Smooth muscle cell (in vitro differentiated cells): ENCODE data around the gene ARCN1. TPM values are rescaled to one million over a fixed set of nuclear protein-coding genes. Genes with fewer than 3 reads are reported as not detected.

Source experiments
- DNase-seq: peaks from one replicate; lab custom pipeline; 2025; ENCODE audit not compliant: unreplicated experiment; lab: John Stamatoyannopoulos, UW
- H2AFZ ChIP-seq: fragments of 200-600 bp; sonication (generic); 2 replicates; pipeline ENCODE4 v1.6.0; 2016; ENCODE audit warnings: antibody characterized with exemption, low read depth, mild to moderate bottlenecking
- H3F3A ChIP-seq: fragments of 200-600 bp; sonication (generic); 2 replicates; pipeline ENCODE4 v1.6.0; 2017; ENCODE audit warnings: antibody characterized with exemption, low read depth
- H3K27ac ChIP-seq: fragments of 200-600 bp; sonication (generic); 2 replicates; pipeline ENCODE4 v1.5.1; 2016; ENCODE audit warnings: low read depth, mild to moderate bottlenecking
- H3K27me3 ChIP-seq: fragments of 200-600 bp; sonication (generic); 2 replicates; pipeline ENCODE4 v1.6.1; 2016; ENCODE audit warnings: low read depth, mild to moderate bottlenecking
- H3K36me3 ChIP-seq: fragments of 200-600 bp; sonication (generic); 2 replicates; pipeline ENCODE4 v1.5.1; 2016; ENCODE audit warnings: low read depth
- H3K4me1 ChIP-seq: fragments of 200-600 bp; sonication (generic); 2 replicates; pipeline ENCODE4 v1.5.1; 2016; ENCODE audit warnings: low read depth
- H3K4me2 ChIP-seq: fragments of 200-600 bp; sonication (generic); 2 replicates; pipeline ENCODE4 v1.6.0; 2016; ENCODE audit warnings: mild to moderate bottlenecking
- H3K4me3 ChIP-seq: fragments of 200-600 bp; sonication (generic); 2 replicates; pipeline ENCODE4 v1.5.1; 2016; ENCODE audit warnings: mild to moderate bottlenecking
- H3K79me2 ChIP-seq: fragments of 200-600 bp; sonication (generic); 2 replicates; pipeline ENCODE4 v1.6.0; 2016; ENCODE audit warnings: low read depth, mild to moderate bottlenecking
- H3K9ac ChIP-seq: fragments of 200-600 bp; sonication (generic); 2 replicates; pipeline ENCODE4 v1.6.0; 2016; ENCODE audit warnings: low read depth
- H3K9me3 ChIP-seq: fragments of 200-600 bp; sonication (generic); replicated peaks from 2 replicates; pipeline ENCODE4 v1.5.1; 2016; ENCODE audit warnings: low read depth
- H4K20me1 ChIP-seq: fragments of 200-600 bp; sonication (generic); 2 replicates; pipeline ENCODE4 v1.6.0; 2016; ENCODE audit warnings: low read depth
- WGBS: methylation state at CpG from one replicate; pipeline ENCODE4 v1.1.7; 2016; ENCODE audit warnings: low lambda C conversion rate; 5-methylcytosine and 5-hydroxymethylcytosine counted together
- microRNA-seq: library from miRNA; unstranded; fragments of <30 nt; microRNA quantifications from one replicate; pipeline ENCODE4, GENCODE V29; 2016; ENCODE audit warnings: borderline number of aligned reads
- polyA plus RNA-seq: library from polyadenylated mRNA; unstranded; fragments of >200 nt; fragmentation: Nextera tagmentation; extraction: Ambion mirVana; gene quantifications from 2 replicates; pipeline ENCODE4 v1.2.1, GENCODE V29; 2016
- small RNA-seq: library from RNA; depleted of rRNA; stranded (forward); fragments of <200 nt; gene quantifications from one replicate; pipeline ENCODE3, GENCODE V24; 2014
- total RNA-seq: library from RNA; depleted of rRNA; stranded (reverse); fragments of >200 nt; gene quantifications from 2 replicates; pipeline ENCODE4 v1.2.3, GENCODE V29; 2014
- TF ChIP-seq, protein P1 (sequence below): fragments of 200-600 bp; sonication (generic); IDR thresholded peaks from 2 replicates; pipeline ENCODE4 v1.5.1; 2017; ENCODE audit warnings: borderline replicate concordance, mild to moderate bottlenecking, antibody characterized with exemption; ENCODE audit not compliant: insufficient read depth, poor library complexity, severe bottlenecking

Gene ARCN1
- total and polyA plus RNA-seq, 2 experiments from 2014 or later, result 285 to 314 TPM

DNA sequence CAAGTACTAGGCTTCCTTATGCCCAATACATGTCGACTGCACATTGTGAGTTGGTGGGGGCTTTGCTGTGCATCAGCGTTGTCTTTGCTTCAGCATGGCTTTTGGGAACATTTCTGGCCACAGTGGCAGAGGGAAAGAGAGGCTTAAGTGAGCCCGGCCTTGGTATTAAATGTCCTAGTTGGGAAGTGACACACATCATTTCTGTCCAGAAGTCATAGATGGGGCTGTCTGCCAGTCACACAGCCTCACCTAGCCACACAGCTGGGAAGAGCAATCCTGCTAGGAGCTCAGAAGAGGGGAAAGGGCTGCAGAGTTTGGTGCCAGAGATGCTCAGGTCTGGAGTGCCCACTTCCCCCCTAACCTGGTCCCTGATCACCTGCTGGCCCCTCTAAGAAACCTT lies 79.6 kb downstream of the ARCN1 start:
- peaks cover 97% of the 10 kb centered on the region for H4K20me1 ChIP-seq
- H3F3A ChIP-seq, result peaks cover 25% of the 10 kb centered on the region
- peaks cover 6% of the 10 kb centered on the region for H3K36me3 ChIP-seq
- no peaks in the 10 kb centered on the region for H3K9me3 ChIP-seq
- no peak overlapping the region for H3K9ac ChIP-seq
- no peak overlapping the region for H3K27ac ChIP-seq
- WGBS, result 98% methylated on average over 3 of the region's 3 CpGs
- H3K4me2 ChIP-seq, result no peak overlapping the region
- no peak for DNase-seq
- no peaks in the 10 kb centered on the region for H3K4me1 ChIP-seq
- TF ChIP-seq, protein P1, sequence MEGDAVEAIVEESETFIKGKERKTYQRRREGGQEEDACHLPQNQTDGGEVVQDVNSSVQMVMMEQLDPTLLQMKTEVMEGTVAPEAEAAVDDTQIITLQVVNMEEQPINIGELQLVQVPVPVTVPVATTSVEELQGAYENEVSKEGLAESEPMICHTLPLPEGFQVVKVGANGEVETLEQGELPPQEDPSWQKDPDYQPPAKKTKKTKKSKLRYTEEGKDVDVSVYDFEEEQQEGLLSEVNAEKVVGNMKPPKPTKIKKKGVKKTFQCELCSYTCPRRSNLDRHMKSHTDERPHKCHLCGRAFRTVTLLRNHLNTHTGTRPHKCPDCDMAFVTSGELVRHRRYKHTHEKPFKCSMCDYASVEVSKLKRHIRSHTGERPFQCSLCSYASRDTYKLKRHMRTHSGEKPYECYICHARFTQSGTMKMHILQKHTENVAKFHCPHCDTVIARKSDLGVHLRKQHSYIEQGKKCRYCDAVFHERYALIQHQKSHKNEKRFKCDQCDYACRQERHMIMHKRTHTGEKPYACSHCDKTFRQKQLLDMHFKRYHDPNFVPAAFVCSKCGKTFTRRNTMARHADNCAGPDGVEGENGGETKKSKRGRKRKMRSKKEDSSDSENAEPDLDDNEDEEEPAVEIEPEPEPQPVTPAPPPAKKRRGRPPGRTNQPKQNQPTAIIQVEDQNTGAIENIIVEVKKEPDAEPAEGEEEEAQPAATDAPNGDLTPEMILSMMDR, result no peak
- H3K4me3 ChIP-seq, result no peak overlapping the region
- H2AFZ ChIP-seq, result no peak overlapping the region
- no peaks in the 10 kb centered on the region for H3K27me3 ChIP-seq
- H3K79me2 ChIP-seq, result no peaks in the 10 kb centered on the region

Small RNAs within 50 kb of the gene (microRNA-seq; reads per million reads assigned to microRNA genes)
- 1.8 reads per million for gene MIR6716

Small RNAs within 50 kb of the gene (small RNA-seq; reads per million reads assigned to genes)
- gene RNU6-1157P, result not detected

Other genes with a start within 250 kb of the ARCN1 start
- not detected in 2 replicates for gene CD3D, start 229.7 kb upstream of the ARCN1 start, total RNA-seq
- gene CD3D, start 229.7 kb upstream of the ARCN1 start, polyA plus RNA-seq, result not detected in 2 replicates
- gene CD3G, start 228.1 kb upstream of the ARCN1 start, total RNA-seq, result not detected in 2 replicates
- not detected in 2 replicates for gene CD3G, start 228.1 kb upstream of the ARCN1 start, polyA plus RNA-seq
- gene UBE4A, start 212.8 kb upstream of the ARCN1 start, total RNA-seq, result 52.4 and 62.1 TPM in 2 replicates
- 17.3 and 17.6 TPM in 2 replicates for gene UBE4A, start 212.8 kb upstream of the ARCN1 start, polyA plus RNA-seq
- gene ATP5MG, start 170.8 kb upstream of the ARCN1 start, total RNA-seq, result 59.2 and 80.5 TPM in 2 replicates
- gene ATP5MG, start 170.8 kb upstream of the ARCN1 start, polyA plus RNA-seq, result 428 and 479 TPM in 2 replicates
- 26.6 and 27.8 TPM in 2 replicates for gene KMT2A, start 135.9 kb upstream of the ARCN1 start, total RNA-seq
- gene KMT2A, start 135.9 kb upstream of the ARCN1 start, polyA plus RNA-seq, result 15.5 and 19.6 TPM in 2 replicates
- 4.6 TPM in 1 of 2 replicates, not detected in the other for gene TTC36, start 44.9 kb upstream of the ARCN1 start, total RNA-seq
- 0.31 and 1.5 TPM in 2 replicates for gene TTC36, start 44.9 kb upstream of the ARCN1 start, polyA plus RNA-seq
- gene TMEM25, start 41.2 kb upstream of the ARCN1 start, total RNA-seq, result 21.1 and 48.1 TPM in 2 replicates
- gene TMEM25, start 41.2 kb upstream of the ARCN1 start, polyA plus RNA-seq, result 23.9 and 27.5 TPM in 2 replicates
- 31.6 and 52.3 TPM in 2 replicates for gene IFT46, start 6.5 kb upstream of the ARCN1 start, total RNA-seq
- gene IFT46, start 6.5 kb upstream of the ARCN1 start, polyA plus RNA-seq, result 11.9 and 12.8 TPM in 2 replicates
- gene PHLDB1, start 35.2 kb downstream of the ARCN1 start, total RNA-seq, result 89.0 and 112 TPM in 2 replicates
- gene PHLDB1, start 35.2 kb downstream of the ARCN1 start, polyA plus RNA-seq, result 86.0 and 103 TPM in 2 replicates
- gene TREH, start 107.2 kb downstream of the ARCN1 start, total RNA-seq, result not detected in 2 replicates
- 0.49 and 0.96 TPM in 2 replicates for gene TREH, start 107.2 kb downstream of the ARCN1 start, polyA plus RNA-seq
- gene DDX6, start 218.8 kb downstream of the ARCN1 start, total RNA-seq, result 187 and 190 TPM in 2 replicates
- 15.3 and 17.9 TPM in 2 replicates for gene DDX6, start 218.8 kb downstream of the ARCN1 start, polyA plus RNA-seq